GM19328 (cell line): Measurements from ENCODE around the gene ANGPTL2.
"Not testable (repeated sequence)": the region's sequence is repeated elsewhere in the genome, so short reads cannot be mapped to it uniquely, and the experiment has no call there.

ENCODE experiments used
- ATAC-seq: cut with Tn5 transposase; IDR thresholded peaks from one replicate; pipeline ENCODE4 v1.9.1; 2021; ENCODE audit warnings: mild to moderate bottlenecking, moderate library complexity; ENCODE audit not compliant: unreplicated experiment

The ANGPTL2 gene

GRCh38 chr9:127155314-127155960 is 33.0 kb upstream of the ANGPTL2 start:
- no peak for ATAC-seq

DNA sequence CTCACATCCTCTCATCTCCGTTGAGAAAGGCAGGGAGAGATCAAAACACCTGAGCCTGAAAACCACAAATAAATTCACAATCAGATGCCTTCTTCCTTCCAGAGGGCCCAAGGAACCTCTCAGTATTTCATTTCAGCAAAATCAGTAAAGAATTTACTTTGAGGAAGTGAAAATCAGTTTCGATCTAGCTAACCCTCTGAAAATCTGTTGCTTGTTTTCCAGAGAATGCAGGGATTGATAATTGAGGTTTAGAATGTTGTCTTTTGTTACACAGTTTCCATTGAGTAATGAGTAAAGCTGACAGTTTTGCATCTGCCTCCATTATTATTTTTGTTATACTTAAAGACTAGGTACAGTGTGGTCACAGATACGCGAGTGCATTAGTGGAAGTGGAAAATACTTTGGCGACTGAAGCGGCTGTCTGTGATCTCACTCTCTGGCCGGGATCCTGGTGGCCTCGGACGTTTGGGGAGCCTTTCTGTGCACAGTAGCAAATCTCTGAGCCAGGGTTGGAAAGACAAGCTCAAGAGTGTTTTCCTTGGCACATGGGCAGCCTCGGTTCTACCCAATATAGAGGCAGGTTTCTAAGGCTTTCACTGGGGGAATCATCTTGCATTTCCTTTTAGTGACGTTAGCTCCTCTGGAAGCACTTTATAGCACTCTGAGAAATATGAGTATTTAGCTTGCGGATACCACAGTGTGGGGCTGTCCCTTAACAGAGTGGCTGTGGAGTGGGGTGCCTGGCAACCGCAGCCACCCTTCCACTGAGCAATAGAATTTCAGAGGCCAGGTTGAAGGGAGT is 32.2 kb upstream of the ANGPTL2 start:
- no peak for ATAC-seq

DNA sequence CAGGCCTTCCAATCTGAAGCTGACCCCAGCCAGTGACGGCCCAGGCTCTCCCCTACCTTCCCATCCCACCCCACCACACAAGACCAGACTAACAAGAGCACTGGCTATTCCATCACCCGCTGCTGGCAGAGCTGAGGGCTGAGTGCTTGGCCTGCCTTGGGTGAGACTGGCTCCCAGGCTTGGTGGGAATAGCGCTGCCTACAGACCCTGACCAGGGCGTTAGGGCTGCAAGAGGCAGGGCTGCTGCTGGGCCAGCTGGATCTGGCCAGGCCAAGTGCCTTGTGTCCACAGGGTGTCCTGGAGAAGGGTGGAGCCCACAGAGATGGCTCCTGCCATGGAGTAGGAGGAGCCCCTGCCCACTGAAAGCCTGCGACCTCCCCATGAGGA is 31.6 kb upstream of the ANGPTL2 start:
- ATAC-seq, result no peak

DNA sequence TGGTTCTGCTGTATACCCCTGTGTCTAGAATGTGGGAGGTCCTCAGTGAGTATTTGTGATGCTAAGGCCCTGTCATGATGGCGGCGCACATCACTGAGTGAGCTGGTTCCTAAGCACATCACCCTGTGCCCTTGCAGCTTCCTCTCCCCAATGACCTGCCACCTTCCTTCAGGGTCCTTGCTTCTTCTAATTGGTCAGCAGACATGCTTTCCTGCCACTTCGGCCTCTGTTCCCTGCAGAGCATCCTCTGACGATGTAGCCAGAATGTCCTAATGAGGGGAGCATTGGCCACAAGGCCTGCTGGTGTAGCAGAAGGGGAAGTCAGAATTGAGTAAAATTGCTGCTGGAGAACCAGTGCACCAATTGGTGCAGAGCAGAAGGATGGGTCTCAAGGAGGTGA is 31.1 kb upstream of the ANGPTL2 start:
- no peak for ATAC-seq

DNA sequence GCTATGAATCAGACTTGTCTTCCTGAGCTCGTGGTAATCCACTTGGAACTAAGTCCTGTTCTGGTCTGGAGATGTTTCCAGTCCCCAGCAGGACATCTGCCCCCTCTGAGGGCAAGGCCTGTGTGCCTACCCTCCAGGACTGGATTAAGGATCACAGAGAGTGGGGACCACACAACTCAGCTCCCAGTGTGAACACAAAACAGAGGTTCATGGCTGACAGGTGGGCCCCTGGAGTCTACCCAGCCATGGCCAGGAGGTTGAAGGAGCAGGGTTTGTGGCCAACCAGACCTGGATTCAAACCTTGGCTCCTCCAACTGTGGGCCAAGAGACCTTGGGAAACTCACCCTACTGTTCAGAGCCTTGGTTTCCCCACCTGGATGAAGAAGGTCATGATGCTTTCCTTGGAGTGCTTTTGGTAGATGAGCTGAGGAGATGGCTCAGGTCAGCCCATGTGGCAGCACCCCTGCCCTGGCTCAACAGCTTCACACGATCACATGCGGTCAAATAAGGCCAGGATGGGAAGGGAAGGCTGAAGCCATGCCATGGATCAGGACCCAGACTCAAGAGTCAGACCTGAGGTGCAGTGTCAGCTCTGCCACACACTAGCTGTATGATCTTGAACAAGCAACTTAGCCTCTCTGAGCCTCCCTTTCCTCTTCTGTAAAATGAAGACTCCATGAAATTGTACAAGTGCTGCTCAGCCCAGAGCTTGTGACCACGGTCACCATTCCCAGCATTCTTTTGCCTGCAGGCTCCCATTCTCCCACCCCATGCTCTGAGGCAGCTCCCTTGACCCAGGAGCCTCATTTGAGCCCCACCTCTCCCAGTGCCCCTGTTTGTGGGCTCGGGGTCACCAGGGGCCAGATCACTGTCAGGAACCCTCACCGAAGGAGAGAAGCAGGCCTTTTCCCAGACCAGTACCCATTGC is 27.3 kb upstream of the ANGPTL2 start:
- ATAC-seq, result no peak

DNA sequence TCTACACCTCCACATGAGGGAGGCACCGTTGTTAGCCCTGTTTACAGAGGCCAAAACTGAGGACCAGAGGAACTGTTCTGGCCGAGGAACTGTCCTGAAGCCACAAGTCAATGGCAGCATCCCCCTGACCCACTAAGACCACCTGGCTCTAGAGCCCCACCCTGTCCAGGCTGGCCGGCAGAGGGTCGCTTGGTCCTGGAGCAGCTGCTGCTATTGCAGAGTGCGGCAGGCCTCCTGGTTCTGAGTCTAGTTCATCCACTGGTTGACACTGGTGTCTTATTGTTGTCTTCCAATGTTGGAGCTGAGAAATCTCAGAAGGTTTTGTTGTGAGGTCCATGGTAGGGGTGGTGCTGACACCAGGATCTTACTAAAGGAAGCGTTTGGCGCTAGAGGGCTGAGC is 26.6 kb upstream of the ANGPTL2 start:
- no peak for ATAC-seq

- no peak for ATAC-seq
Observed at GRCh38 chr9:127148014-127148413, 25.6 kb upstream of the ANGPTL2 start.

DNA sequence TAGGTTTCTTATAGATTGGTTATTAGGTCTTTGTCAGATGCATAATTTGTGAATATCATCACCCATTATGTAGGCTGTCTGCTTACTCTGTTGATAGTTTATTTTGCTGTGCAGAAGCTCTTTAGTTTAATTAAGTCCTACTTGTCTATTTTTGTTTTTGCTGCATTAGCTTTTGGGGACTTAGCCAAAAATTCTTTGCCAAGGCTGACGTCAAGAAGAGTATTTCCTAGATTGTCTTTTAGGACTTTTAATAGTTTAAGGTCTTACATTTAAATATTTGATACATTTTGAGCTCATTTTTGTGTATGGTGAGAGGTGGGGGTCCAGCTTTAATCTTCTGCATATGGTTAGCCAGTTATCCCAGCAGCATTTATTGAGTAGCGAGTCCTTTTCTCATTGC is 24.8 kb upstream of the ANGPTL2 start:
- ATAC-seq, result no peak

GRCh38 chr9:127146841-127147240 is 24.4 kb upstream of the ANGPTL2 start:
- ATAC-seq, result not testable (repeated sequence)

DNA sequence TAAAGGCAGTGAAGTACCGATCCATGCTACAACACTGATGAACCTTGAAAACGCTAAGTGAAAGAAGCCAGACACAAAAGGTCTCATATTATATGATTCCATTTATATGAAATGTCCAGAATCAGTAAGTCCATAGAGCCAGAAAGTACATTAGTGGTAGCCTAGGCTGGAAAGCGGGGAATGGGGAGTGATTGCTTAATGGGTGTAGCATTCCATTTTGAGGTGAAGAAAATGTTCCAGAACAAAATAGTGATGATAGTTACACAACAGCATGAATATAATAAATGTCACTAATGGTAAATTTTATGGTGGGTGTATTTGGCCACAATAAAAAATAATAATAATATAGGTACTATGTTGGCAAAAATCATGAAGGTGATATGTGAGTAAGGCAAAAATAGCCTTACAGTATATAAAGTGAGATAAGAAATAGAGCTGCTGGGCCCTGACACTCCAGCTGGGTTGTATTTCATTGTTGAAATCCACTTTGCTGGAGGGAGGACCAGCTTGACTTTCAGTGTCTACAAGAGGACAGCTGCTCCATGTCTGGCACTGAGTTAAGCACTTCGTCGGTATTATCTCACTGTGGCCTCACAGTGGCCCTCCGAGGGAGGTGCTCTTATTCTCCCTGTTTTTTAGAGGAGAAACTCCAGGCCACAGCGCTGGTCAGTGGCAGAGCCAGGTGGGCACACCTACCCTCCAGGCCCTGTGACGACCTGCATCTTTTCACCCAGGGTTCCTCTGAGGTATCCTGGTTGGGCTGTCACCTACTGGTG is 22.4 kb upstream of the ANGPTL2 start:
- ATAC-seq, result no peak

DNA sequence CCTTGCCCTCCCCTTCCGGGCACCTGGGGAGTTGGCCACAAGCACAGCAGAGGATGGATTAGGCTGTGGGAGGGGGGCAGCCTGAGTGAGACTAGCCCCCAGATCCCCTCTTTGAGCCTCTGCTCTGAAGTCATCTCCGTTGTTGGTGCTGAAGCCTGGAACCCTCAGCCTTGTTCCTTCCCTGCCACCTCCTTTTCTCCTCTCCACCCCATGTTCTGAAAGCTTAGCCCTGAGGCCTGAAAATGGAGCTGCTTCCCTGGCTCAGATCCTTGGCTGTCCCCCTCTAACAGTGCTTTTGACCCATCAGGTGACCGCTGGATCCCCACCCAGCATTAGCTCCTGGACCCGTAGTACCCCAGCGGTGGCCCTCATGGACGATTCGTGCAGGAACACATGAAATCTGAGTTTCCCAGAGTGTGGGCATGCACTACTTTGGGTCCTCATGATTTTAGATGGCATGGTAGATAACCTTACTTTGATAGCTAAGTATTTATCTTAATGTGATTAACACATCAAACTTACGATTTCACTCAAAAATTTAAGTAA is 21.6 kb upstream of the ANGPTL2 start:
- no peak for ATAC-seq

- no peak for ATAC-seq
Observed at GRCh38 chr9:127142931-127143464, 20.6 kb upstream of the ANGPTL2 start.

GRCh38 chr9:127142291-127142690 is 19.9 kb upstream of the ANGPTL2 start:
- ATAC-seq, result no peak

- no peak for ATAC-seq
Observed at GRCh38 chr9:127140842-127141675, 18.6 kb upstream of the ANGPTL2 start.

GRCh38 chr9:127140181-127140580 is 17.7 kb upstream of the ANGPTL2 start:
- ATAC-seq, result no peak

DNA sequence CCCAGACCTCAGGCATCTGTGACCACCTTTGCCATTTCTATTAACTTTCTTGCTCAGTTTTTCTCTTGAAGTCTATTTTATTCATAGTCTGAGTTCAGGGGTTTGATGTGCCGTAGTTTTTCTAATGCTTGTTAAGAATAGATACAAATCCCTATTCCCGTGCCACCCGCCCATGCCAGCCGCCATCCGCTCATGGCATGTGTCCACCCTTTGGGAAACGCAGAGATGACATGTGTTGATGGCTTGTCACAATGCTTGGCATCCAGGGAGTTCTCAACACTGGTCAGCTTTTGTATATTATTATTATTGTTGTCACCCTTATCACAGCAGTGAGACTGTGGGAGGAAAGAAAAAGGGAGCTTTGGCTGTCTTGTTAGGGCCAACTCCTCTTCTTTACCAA is 17.3 kb upstream of the ANGPTL2 start:
- no peak for ATAC-seq

GRCh38 chr9:127139071-127139731 is 16.8 kb upstream of the ANGPTL2 start:
- no peak for ATAC-seq

GRCh38 chr9:127138444-127138843 is 16.0 kb upstream of the ANGPTL2 start:
- no peak for ATAC-seq
